ENCODE measurements around the gene PLEKHA5.
"Not testable (repeated sequence)": the region's sequence is repeated elsewhere in the genome, so short reads cannot be mapped to it uniquely, and the experiment has no call there.

PLEKHA5 gene

GRCh38 chr12:19203539-19204506 lies 74.3 kb downstream of the PLEKHA5 start:
- no peak for DNase-seq

- no peak for DNase-seq
These were observed 75.6 kb downstream of the PLEKHA5 start for GRCh38 chr12:19205120-19205519.

GRCh38 chr12:19206493-19207077 lies 77.1 kb downstream of the PLEKHA5 start:
- DNase-seq, result no peak

- DNase-seq, result no peak
These were observed 78.9 kb downstream of the PLEKHA5 start for GRCh38 chr12:19208456-19208855.

GRCh38 chr12:19209661-19210060 lies 80.1 kb downstream of the PLEKHA5 start:
- no peak for DNase-seq

- no peak for DNase-seq
These were observed 82.3 kb downstream of the PLEKHA5 start for GRCh38 chr12:19211802-19212201.

GRCh38 chr12:19212245-19212644 lies 82.7 kb downstream of the PLEKHA5 start:
- DNase-seq, result no peak

- no peak for DNase-seq
These were observed 84.5 kb downstream of the PLEKHA5 start for GRCh38 chr12:19214020-19214419.

GRCh38 chr12:19215115-19215514 lies 85.6 kb downstream of the PLEKHA5 start:
- DNase-seq, result no peak

- no peak for DNase-seq
These were observed 87.9 kb downstream of the PLEKHA5 start for GRCh38 chr12:19217446-19217845.

GRCh38 chr12:19220205-19220604 lies 90.7 kb downstream of the PLEKHA5 start:
- no peak for DNase-seq

GRCh38 chr12:19220852-19221466 lies 91.4 kb downstream of the PLEKHA5 start:
- no peak for DNase-seq

- no peak for DNase-seq
These were observed 93.0 kb downstream of the PLEKHA5 start for GRCh38 chr12:19222558-19222957.

GRCh38 chr12:19223018-19223417 lies 93.5 kb downstream of the PLEKHA5 start:
- DNase-seq, result no peak

- DNase-seq, result no peak
These were observed 94.2 kb downstream of the PLEKHA5 start for GRCh38 chr12:19223695-19224094.

GRCh38 chr12:19224746-19225145 lies 95.2 kb downstream of the PLEKHA5 start:
- DNase-seq, result no peak

GRCh38 chr12:19227190-19227879 lies 97.8 kb downstream of the PLEKHA5 start:
- DNase-seq, result no peak

GRCh38 chr12:19227880-19228210 lies 98.3 kb downstream of the PLEKHA5 start:
- DNase-seq, result no peak

- not testable (repeated sequence) for DNase-seq
These were observed 99.5 kb downstream of the PLEKHA5 start for GRCh38 chr12:19229021-19229420.

- no peak for DNase-seq
These were observed 100.8 kb downstream of the PLEKHA5 start for GRCh38 chr12:19230299-19230866.

- DNase-seq, result no peak
These were observed 101.4 kb downstream of the PLEKHA5 start for GRCh38 chr12:19230896-19231295.

GRCh38 chr12:19234171-19234704 lies 104.7 kb downstream of the PLEKHA5 start:
- DNase-seq, result no peak

Data from activated naive CD4-positive, alpha-beta T cell (primary cell).